Colonic mucosa (tissue), 4 donors: Measurements from ENCODE around the gene RMDN2. TPM values are rescaled to one million over a fixed set of nuclear protein-coding genes. Genes with fewer than 3 reads are reported as not detected.
"Not testable (repeated sequence)": the region's sequence is repeated elsewhere in the genome, so short reads cannot be mapped to it uniquely, and the experiment has no call there.

ENCODE experiments used
- DNase-seq: peaks from one replicate; pipeline ENCODE4 v3.0.0-alpha.2; 2020
- H3K27ac ChIP-seq: fragments of 200-600 bp; one replicate; pipeline ENCODE4 v1.8.0; 2021
- H3K27me3 ChIP-seq: fragments of 200-600 bp; one replicate; pipeline ENCODE4 v1.8.0; 2021
- H3K36me3 ChIP-seq: fragments of 200-600 bp; one replicate; pipeline ENCODE4 v1.8.0; 2021
- H3K4me1 ChIP-seq: fragments of 200-600 bp; one replicate; pipeline ENCODE4 v1.8.0; 2021; ENCODE audit warnings: mild to moderate bottlenecking
- H3K4me3 ChIP-seq: fragments of 200-600 bp; one replicate; pipeline ENCODE4 v1.8.0; 2021
- H3K9ac ChIP-seq, 2 donors: one replicate each; pipeline ENCODE4 v1.7.0; 2013; ENCODE audit warnings: control low read depth in 2 of 2, low read depth in 2 of 2, low read length in 2 of 2
- H3K9me3 ChIP-seq: fragments of 200-600 bp; one replicate; pipeline ENCODE4 v1.8.0; 2021
- intact Hi-C: fragments of 100-400 bp; cut with DNase I; formaldehyde crosslinking; loops from one replicate; pipeline ENCODE4 v1.14.1; 2022
- total RNA-seq, 2 donors: library from RNA; stranded (reverse); fragmentation: NEBNext Ultra II Directional in 1 of 2; extraction: Animal tissue kit (Norgen Biotek cat#: 25700) in 1 of 2; gene quantifications; one replicate each; pipeline ENCODE4 v1.2.1, GENCODE V29; 2021
- TF ChIP-seq, protein P1 (sequence below): fragments of 200-600 bp; IDR thresholded peaks from one replicate; pipeline ENCODE4 v1.8.0; 2022; ENCODE audit warnings: antibody characterized with exemption, mild to moderate bottlenecking
- donor health status: healthy.
- donor health status: DM: no; HTN: no; CAD: no.
- donor health status: DM: no; HTN: no; CAD: no.

RMDN2 gene
- total RNA-seq, 2 donors from 2014 or later, result 19.8 to 26.5 TPM

DNA sequence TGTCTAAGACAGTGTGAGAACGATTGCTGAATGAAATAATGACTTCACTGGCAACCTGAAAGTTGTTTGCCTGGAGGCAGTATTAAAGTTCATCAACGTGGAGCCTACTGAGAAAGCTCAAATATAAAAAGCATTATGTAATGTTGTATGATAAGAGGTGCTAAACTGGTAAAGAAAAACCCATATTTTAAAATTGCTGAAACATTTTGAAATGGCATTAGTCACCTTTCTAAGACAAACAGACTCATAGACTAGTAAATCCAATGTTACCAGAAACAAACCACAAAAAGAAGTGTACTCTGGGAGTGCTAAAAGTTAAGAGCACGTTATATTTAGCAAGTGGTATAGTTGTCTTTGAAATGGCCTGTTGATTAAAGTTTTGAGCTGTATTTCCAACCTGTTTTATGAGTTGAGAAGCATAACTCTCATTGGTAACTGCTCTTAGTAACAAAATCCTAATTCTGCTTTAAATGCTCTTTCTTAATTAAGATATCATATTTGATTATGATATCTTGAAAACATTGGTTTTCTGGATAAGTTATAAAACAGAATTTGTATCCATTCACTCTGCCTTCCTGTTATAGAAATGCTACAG lies 88.2 kb downstream of the RMDN2 start:
- H3K4me3 ChIP-seq, result no peak overlapping the region
- H3K4me1 ChIP-seq, result no peaks in the 10 kb centered on the region
- TF ChIP-seq, protein P1, sequence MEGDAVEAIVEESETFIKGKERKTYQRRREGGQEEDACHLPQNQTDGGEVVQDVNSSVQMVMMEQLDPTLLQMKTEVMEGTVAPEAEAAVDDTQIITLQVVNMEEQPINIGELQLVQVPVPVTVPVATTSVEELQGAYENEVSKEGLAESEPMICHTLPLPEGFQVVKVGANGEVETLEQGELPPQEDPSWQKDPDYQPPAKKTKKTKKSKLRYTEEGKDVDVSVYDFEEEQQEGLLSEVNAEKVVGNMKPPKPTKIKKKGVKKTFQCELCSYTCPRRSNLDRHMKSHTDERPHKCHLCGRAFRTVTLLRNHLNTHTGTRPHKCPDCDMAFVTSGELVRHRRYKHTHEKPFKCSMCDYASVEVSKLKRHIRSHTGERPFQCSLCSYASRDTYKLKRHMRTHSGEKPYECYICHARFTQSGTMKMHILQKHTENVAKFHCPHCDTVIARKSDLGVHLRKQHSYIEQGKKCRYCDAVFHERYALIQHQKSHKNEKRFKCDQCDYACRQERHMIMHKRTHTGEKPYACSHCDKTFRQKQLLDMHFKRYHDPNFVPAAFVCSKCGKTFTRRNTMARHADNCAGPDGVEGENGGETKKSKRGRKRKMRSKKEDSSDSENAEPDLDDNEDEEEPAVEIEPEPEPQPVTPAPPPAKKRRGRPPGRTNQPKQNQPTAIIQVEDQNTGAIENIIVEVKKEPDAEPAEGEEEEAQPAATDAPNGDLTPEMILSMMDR, result no peak
- no peak overlapping the region for H3K27ac ChIP-seq
- H3K9ac ChIP-seq, result no peak overlapping the region
- no peaks in the 10 kb centered on the region for H3K9me3 ChIP-seq
- H3K36me3 ChIP-seq, result no peaks in the 10 kb centered on the region
- intact Hi-C loops, result no loop called here
- H3K27me3 ChIP-seq, result no peaks in the 10 kb centered on the region
- no peak for DNase-seq

DNA sequence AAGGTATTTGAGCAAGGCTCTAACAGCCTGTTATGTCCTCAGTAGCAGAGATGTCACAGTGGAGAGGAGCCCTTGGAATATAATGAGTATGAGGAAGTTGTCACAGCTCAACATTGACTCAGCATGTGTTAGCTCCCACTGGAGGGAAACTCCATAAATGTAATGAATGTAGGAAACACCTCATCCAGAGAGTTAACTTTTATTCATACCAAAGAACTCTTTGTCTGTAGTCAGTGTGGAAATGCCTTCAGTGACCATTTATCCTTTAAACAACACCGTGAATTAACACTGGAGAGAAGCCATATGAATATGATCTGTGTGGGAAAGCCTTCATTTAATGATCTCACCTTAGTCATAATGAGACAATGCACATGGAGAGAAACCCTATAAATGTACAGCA lies 91.1 kb downstream of the RMDN2 start:
- intact Hi-C loops, result no loop called here
- DNase-seq, result no peak
- H3K9ac ChIP-seq, result no peak overlapping the region

DNA sequence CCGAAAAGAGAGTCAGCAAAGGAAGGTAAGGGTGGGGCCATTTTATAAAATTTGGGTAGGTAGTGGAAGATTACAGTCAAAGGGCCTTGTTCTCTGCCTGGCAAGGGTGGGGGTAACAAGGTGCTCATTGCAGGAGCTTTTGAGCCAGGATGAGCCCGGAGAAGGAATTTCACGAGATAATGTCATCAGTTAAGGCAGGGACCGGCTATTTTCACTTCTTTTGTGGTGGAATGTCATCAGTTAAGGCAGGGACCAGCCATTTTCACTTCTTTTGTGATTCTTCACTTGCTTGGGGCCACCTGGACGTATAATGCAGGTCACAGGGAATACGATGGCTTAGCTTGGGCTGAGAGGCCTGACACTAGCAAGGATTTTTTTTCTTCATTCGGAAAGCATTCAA lies 92.7 kb downstream of the RMDN2 start:
- H3K4me1 ChIP-seq, result no peaks in the 10 kb centered on the region
- TF ChIP-seq, protein P1, result no peak
- H3K9me3 ChIP-seq, result no peaks in the 10 kb centered on the region
- H3K36me3 ChIP-seq, result no peaks in the 10 kb centered on the region
- no peak overlapping the region for H3K4me3 ChIP-seq
- H3K27ac ChIP-seq, result no peak overlapping the region
- no peak for DNase-seq
- no peak overlapping the region for H3K9ac ChIP-seq
- intact Hi-C loops, result no loop called here
- no peaks in the 10 kb centered on the region for H3K27me3 ChIP-seq

More for the DNA sequence above, 91.1 kb downstream of the RMDN2 start:
- no peaks in the 10 kb centered on the region for H3K27me3 ChIP-seq
- no peaks in the 10 kb centered on the region for H3K4me1 ChIP-seq
- TF ChIP-seq, protein P1, result no peak
- no peak overlapping the region for H3K27ac ChIP-seq
- no peaks in the 10 kb centered on the region for H3K9me3 ChIP-seq
- no peaks in the 10 kb centered on the region for H3K36me3 ChIP-seq
- no peak overlapping the region for H3K4me3 ChIP-seq

DNA sequence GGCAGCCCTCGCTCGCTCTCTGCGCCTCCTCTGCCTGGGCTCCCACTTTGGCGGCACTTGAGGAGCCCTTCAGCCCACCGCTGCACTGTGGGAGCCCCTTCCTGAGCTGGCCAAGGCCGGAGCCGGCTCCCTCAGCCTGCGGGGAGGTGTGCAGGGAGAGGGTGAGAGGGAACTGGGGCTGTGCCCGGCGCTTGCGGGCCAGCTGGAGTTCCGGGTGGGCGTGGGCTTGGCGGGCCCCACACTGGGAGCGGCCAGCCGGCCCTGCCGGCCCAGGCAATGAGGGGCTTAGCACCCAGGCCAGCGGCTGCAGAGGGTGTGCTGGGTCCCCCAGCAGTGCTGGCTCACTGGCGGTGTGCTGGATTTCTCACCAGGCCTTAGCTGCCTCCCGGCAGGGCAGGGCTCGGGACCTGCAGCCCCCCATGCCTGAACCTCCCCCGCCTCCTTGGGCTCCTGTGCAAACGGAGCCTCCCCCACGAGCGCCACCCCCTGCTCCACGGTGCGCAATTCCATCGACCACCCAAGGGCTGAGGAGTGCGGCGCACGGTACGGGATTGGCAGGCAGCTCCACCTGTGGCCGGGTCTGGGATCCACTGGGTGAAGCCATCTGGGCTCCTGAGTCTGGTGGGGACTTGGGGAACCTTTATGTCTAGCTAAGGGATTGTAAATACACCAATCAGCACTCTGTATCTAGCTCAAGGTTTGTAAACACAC lies 95.4 kb downstream of the RMDN2 start:
- H3K27ac ChIP-seq, DNase-seq, intact Hi-C loops, H3K4me3 ChIP-seq, H3K9me3 ChIP-seq, H3K27me3 ChIP-seq, H3K9ac ChIP-seq, H3K4me1 ChIP-seq, H3K36me3 ChIP-seq: not testable (repeated sequence)

DNA sequence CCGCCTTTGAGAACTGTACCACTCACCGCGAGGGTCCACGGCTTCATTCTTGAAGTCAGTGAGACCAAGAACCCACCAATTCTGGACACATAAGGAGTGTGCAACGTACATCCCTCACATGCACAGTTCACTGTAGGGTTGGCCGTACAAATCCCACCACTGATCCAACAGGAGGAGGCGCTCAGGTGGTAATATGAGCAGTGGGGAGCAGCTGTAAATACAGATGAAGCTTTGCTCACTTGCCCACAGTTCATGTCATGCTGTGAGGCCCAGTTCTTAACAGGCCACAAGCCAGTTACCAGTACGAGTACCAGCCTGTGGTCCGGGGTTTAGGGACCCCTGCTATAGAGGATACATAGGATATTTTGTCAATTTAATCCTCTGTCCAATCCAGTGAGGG lies 96.5 kb downstream of the RMDN2 start:
- no peaks in the 10 kb centered on the region for H3K9me3 ChIP-seq
- no peaks in the 10 kb centered on the region for H3K36me3 ChIP-seq
- no peaks in the 10 kb centered on the region for H3K27me3 ChIP-seq
- TF ChIP-seq, protein P1, result no peak
- no peaks in the 10 kb centered on the region for H3K4me1 ChIP-seq
- no peak overlapping the region for H3K9ac ChIP-seq
- H3K4me3 ChIP-seq, result no peak overlapping the region
- H3K27ac ChIP-seq, result no peak overlapping the region
- intact Hi-C loops, result no loop called here
- DNase-seq, result no peak

DNA sequence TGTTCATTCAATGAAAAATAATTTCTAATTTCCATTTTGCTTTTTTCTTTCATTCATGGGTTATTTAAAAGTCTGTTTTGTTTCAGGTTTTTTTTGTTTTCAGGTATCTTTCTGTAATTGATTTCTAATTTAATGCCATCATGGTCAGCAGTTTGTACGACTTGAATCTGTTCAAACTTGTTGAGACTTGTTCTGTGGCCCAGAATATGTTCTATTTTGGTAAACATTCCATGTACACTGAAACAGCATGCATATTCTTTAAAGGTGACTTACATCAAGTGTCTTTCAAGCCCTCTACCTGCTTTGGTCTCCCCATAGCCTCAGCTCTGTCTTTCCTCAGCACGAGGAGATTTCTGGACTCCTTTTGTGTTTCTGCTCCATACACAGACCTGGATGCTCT lies 101.8 kb downstream of the RMDN2 start:
- TF ChIP-seq, protein P1, result no peak
- Histone ChIP-seq H3K9ac (no peak overlapping the region), H3K36me3 (no peaks in the 10 kb centered on the region), H3K27ac (no peak overlapping the region), H3K27me3 (no peaks in the 10 kb centered on the region), H3K9me3 (no peaks in the 10 kb centered on the region), H3K4me1 (no peaks in the 10 kb centered on the region), H3K4me3 (no peak overlapping the region)
- intact Hi-C loops, result no loop called here
- DNase-seq, result no peak
